HG02840 (cell line): ENCODE data around the gene C16orf74.
A peak's percentile ranks its signal among the peaks of the same experiment; 100 is the strongest.

Source experiments
- ATAC-seq: cut with Tn5 transposase; IDR thresholded peaks from one replicate; pipeline ENCODE4 v1.9.1; 2021; ENCODE audit warnings: mild to moderate bottlenecking, moderate library complexity, moderate number of reproducible peaks; ENCODE audit not compliant: unreplicated experiment, low FRiP score

The C16orf74 gene

GRCh38 chr16:85750827-85751697 is at the start of gene C16orf74:
Gene C16orf74 (minus strand): TSS chr16:85751096. CDS start chr16:85735217, 15,879 bp downstream.
- no peak for ATAC-seq

- ATAC-seq: no peak
Observed at GRCh38 chr16:85800321-85800669, 49.4 kb upstream of the C16orf74 start.

DNA sequence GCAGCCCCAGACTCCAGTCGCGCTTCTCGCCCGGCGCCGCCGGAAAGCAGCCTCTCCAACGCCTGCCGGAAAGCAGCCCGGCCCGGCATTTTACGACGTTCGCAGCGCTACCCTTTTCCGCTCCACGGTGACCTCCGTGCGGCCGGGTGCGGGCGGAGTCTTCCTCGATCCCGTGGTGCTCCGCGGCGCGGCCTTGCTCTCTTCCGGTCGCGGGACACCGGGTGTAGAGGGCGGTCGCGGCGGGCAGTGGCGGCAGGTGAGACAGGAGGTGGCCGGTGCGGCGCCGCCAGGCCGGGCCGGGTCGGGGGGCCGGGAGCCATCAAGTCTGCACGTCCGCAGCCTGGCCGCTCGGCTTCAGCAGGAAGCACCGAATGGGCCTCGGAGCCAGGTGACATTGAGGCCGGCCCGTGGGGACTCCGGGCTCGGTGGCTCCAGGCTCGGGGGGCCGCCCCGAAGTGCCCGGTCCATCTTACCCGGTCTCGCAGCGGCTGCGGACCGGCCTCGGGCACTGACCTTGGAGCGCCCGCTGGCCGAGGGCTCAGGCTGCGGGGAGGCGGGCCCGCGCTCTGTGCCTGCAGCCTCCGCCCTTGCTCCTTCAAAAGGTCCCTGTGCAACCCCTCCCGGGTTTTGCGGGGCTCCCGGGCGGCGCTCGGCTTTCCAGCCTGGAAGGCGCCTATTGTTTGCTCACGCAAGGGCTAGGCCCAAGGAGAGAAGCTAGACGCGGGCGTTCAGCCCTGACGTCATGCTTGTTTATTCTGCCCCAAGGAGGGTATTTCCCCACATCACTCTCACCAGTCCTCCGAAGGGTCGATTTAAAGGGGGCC is 48.8 kb upstream of the C16orf74 start, which contains the start of the genes COX4I1 and EMC8:
TSS of gene COX4I1 (plus strand) at position 199 of the 824 bp plus-strand sequence. CDS start 1,511 bp downstream, outside the sequence.
TSS of gene EMC8 (minus strand) at position 48 of the 824 bp plus-strand sequence. CDS start 249 bp downstream, outside the sequence.
- ATAC-seq: peak; percentile 85

- ATAC-seq: peak; percentile 33
Observed at GRCh38 chr16:85798901-85799496, 48.1 kb upstream of the C16orf74 start.

GRCh38 chr16:85798283-85798776 is 47.4 kb upstream of the C16orf74 start:
- no peak for ATAC-seq

GRCh38 chr16:85796599-85796998 is 45.7 kb upstream of the C16orf74 start:
- no peak for ATAC-seq

GRCh38 chr16:85796152-85796551 is 45.3 kb upstream of the C16orf74 start:
- ATAC-seq: no peak

GRCh38 chr16:85794696-85795095 is 43.8 kb upstream of the C16orf74 start:
- ATAC-seq: no peak

GRCh38 chr16:85793662-85794298 is 42.9 kb upstream of the C16orf74 start:
- ATAC-seq: no peak

GRCh38 chr16:85789773-85790172 is 38.9 kb upstream of the C16orf74 start:
- no peak for ATAC-seq

DNA sequence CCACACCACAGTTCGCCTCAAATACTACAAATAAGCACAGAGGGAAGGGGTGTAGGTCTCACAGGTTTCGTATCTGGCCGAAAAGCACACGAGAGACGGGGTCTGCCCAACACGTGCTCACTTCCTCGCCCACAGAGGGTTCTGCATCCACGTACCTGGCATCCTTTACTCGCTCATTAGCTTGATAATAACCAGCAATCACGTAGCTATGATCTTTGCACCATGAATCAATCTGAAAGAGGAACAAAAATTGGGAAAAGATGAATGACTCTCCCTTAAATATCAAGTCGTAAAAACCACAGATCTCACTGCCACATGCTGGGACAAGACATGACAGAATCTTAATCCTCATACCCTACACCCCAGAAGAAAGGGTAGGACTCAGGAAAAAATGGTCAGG is 37.9 kb upstream of the C16orf74 start:
- ATAC-seq: no peak

DNA sequence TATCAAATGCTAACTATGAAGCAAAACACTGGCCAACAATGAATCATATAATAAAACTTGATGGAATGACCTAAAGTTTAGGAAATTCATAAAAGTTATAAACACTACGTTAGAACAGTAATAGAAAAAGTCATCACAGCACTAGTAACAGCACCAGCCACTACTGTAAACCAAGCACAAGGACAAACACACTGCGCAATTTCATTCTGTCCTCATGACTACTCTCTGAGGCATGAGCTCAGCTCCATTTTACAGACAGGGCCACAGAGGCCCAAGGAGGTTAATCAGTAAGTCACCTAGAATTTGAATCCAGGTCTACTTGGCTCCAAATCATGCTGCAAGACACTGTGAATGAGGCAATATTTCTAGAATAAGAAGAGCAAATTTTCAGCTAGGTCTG is 35.0 kb upstream of the C16orf74 start:
- no peak for ATAC-seq

DNA sequence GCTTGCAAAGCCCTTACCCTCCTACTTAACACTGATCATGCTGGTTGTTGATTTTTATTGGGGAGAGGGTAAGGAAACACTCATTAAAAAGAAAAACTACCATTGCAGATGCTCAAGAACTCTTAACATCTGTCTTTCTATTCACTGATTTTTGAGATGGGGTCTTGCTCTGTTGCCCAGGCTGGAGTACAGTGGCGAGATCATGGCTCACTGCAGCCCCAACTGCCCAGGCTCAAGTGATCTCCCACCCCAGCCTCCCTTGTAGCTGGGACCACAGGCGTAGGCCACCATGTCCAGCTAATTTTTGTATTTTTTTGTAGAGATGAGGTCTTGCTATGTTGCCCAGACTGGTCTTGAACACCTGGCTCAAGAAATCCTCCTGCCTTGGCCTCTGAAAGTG is 33.9 kb upstream of the C16orf74 start:
- no peak for ATAC-seq

- ATAC-seq: no peak
Observed at GRCh38 chr16:85783441-85783840, 32.5 kb upstream of the C16orf74 start.

GRCh38 chr16:85782451-85782850 is 31.6 kb upstream of the C16orf74 start:
- no peak for ATAC-seq

DNA sequence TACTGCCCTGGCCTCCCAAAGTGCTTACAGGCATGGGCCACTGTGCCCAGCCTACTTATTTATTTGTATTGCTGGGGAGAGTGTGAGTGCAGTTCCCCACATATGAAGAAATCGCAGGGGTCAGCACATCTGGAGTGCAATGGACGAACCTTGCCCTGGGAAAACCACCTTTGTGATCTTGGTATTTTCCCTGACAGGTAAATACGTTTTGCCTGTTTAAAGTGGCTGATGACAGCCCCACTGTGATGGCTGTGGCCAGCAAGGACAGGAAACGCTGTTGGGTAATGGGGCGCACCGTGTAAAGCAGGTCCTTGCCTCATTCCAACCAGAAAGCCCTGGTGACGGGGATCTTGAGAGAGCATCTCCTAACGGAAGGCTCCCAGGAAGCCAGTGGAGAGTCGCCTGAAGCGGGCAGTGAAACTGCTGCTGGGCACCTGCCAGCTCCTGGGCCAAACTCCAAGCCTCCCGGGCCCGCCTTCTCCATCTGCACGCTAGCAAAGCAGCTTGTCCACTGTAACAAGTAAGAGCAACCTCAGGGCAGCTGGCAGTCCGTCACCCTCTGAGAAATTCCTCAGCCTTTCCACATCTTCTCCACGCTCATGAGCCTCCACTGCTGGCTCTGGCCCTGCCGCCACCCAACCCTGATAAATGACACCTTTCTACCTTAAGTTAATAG is 30.9 kb upstream of the C16orf74 start:
- ATAC-seq: no peak

DNA sequence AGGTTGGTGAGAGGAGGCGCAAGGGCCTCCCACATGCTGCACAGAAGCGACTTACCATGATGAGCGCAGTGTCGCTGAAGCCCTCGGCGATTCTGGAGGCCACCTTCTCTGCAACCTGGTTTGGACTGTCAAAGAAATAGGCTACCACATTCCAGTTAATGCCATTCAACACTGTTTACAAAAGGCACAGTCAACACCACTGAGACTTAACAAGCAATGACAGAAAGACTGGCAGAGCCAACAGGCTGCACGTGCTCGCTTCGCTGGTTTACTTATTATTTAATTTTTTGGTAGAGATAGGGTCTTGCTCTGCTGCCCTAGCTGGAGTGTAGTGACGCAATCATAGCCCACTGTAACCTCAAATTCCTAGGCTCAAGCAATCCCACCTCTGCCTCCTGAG is 30.3 kb upstream of the C16orf74 start:
- no peak for ATAC-seq

GRCh38 chr16:85780281-85780680 is 29.4 kb upstream of the C16orf74 start:
- no peak for ATAC-seq

- ATAC-seq: no peak
Observed at GRCh38 chr16:85778873-85779272, 28.0 kb upstream of the C16orf74 start.
